Duodenal mucosa (tissue), 2 donors: ENCODE data around the gene GIGYF2.

ENCODE experiments used
- H3K27ac ChIP-seq: one replicate; pipeline ENCODE4 v1.7.0; 2013; ENCODE audit warnings: low read depth, low read length
- H3K27me3 ChIP-seq, 2 donors: one replicate each; pipeline ENCODE4 v1.7.0; 2013; ENCODE audit warnings: low read length in 2 of 2, control low read depth in 1 of 2; ENCODE audit not compliant: insufficient read depth in 2 of 2, control insufficient read depth in 1 of 2
- H3K36me3 ChIP-seq, 2 donors: one replicate each; pipeline ENCODE4 v1.7.0; 2013; ENCODE audit warnings: low read length in 2 of 2, control low read depth in 1 of 2; ENCODE audit not compliant: insufficient read depth in 2 of 2, control insufficient read depth in 1 of 2
- H3K4me1 ChIP-seq, 2 donors: one replicate each; pipeline ENCODE4 v1.7.0; 2013; ENCODE audit warnings: low read length in 2 of 2, control low read depth in 1 of 2; ENCODE audit not compliant: insufficient read depth in 2 of 2, control insufficient read depth in 1 of 2
- H3K4me3 ChIP-seq, 2 donors: one replicate each; pipeline ENCODE4 v1.7.0; 2013; ENCODE audit warnings: low read length in 2 of 2, low read depth in 1 of 2
- H3K9ac ChIP-seq, 2 donors: one replicate each; pipeline ENCODE4 v1.7.0; 2013; ENCODE audit warnings: low read length in 2 of 2, low read depth in 1 of 2
- H3K9me3 ChIP-seq, 2 donors: one replicate each; pipeline ENCODE4 v1.7.0; 2013; ENCODE audit warnings: low read length in 2 of 2, control low read depth in 1 of 2; ENCODE audit not compliant: control insufficient read depth in 1 of 2

Gene GIGYF2

GRCh38 chr2:232893834-232894233, 196.7 kb downstream of the GIGYF2 start:
- Histone ChIP-seq H3K9ac (no peak overlapping the region), H3K27me3 (peaks cover 2 to 3% of the 10 kb centered on the region in 2 donors), H3K4me3 (no peak overlapping the region), H3K36me3 (peaks cover 20 to 56% of the 10 kb centered on the region in 2 donors), H3K4me1 (no peaks in the 10 kb centered on the region), H3K27ac (no peak overlapping the region), H3K9me3 (no peaks in the 10 kb centered on the region)

- H3K27me3 ChIP-seq: peaks cover 2 to 3% of the 10 kb centered on the region in 2 donors
- H3K9ac ChIP-seq: no peak overlapping the region
- no peaks in the 10 kb centered on the region for H3K4me1 ChIP-seq
- H3K9me3 ChIP-seq: no peaks in the 10 kb centered on the region
- H3K36me3 ChIP-seq: peaks cover 16 to 54% of the 10 kb centered on the region in 2 donors
- H3K27ac ChIP-seq: no peak overlapping the region
- no peak overlapping the region for H3K4me3 ChIP-seq
These were observed 197.1 kb downstream of the GIGYF2 start for GRCh38 chr2:232894251-232894650.

GRCh38 chr2:232894746-232895145, 197.6 kb downstream of the GIGYF2 start:
- Histone ChIP-seq H3K9ac (no peak overlapping the region), H3K36me3 (peaks cover 16 to 52% of the 10 kb centered on the region in 2 donors), H3K4me1 (no peaks in the 10 kb centered on the region), H3K4me3 (no peak overlapping the region), H3K27ac (no peak overlapping the region), H3K27me3 (peaks cover 2 to 3% of the 10 kb centered on the region in 2 donors), H3K9me3 (no peaks in the 10 kb centered on the region)

- Histone ChIP-seq H3K27ac (no peak overlapping the region), H3K4me3 (no peak overlapping the region), H3K36me3 (peaks cover 11 to 42% of the 10 kb centered on the region in 2 donors), H3K4me1 (no peaks in the 10 kb centered on the region), H3K9ac (no peak overlapping the region), H3K27me3 (peaks cover 0 to under 1% of the 10 kb centered on the region in 2 donors), H3K9me3 (no peaks in the 10 kb centered on the region)
These were observed 199.0 kb downstream of the GIGYF2 start for GRCh38 chr2:232896111-232896510.

- H3K36me3 ChIP-seq: peaks cover 16 to 39% of the 10 kb centered on the region in 2 donors
- H3K27me3 ChIP-seq: no peaks in the 10 kb centered on the region
- no peak overlapping the region for H3K4me3 ChIP-seq
- no peaks in the 10 kb centered on the region for H3K4me1 ChIP-seq
- no peak overlapping the region for H3K9ac ChIP-seq
- H3K9me3 ChIP-seq: no peaks in the 10 kb centered on the region
- H3K27ac ChIP-seq: no peak overlapping the region
These were observed 199.8 kb downstream of the GIGYF2 start for GRCh38 chr2:232896720-232897597.

- no peaks in the 10 kb centered on the region for H3K27me3 ChIP-seq
These were observed 200.7 kb downstream of the GIGYF2 start for GRCh38 chr2:232897598-232898408.

GRCh38 chr2:232898592-232899543, 201.7 kb downstream of the GIGYF2 start:
- H3K27ac ChIP-seq: no peak overlapping the region
- H3K36me3 ChIP-seq: peaks cover 9 to 25% of the 10 kb centered on the region in 2 donors
- H3K27me3 ChIP-seq: no peaks in the 10 kb centered on the region
- no peaks in the 10 kb centered on the region for H3K9me3 ChIP-seq
- no peak overlapping the region for H3K4me3 ChIP-seq
- H3K4me1 ChIP-seq: no peaks in the 10 kb centered on the region
- H3K9ac ChIP-seq: no peak overlapping the region

More at GRCh38 chr2:232897598-232898408, 200.7 kb downstream of the GIGYF2 start:
- H3K9ac ChIP-seq: no peak overlapping the region
- H3K27ac ChIP-seq: no peak overlapping the region
- H3K4me3 ChIP-seq: no peak overlapping the region
- H3K4me1 ChIP-seq: no peaks in the 10 kb centered on the region
- H3K9me3 ChIP-seq: no peaks in the 10 kb centered on the region
- H3K36me3 ChIP-seq: peaks cover 13 to 32% of the 10 kb centered on the region in 2 donors

GRCh38 chr2:232900811-232901735, 203.9 kb downstream of the GIGYF2 start:
- Histone ChIP-seq H3K9me3 (no peaks in the 10 kb centered on the region), H3K27ac (no peak overlapping the region), H3K4me3 (no peak overlapping the region), H3K36me3 (peaks cover 9 to 18% of the 10 kb centered on the region in 2 donors), H3K9ac (no peak overlapping the region), H3K4me1 (no peaks in the 10 kb centered on the region), H3K27me3 (no peaks in the 10 kb centered on the region)
